K562 (cell line): ENCODE results near the gene EXOG. TPM values are rescaled to one million over a fixed set of nuclear protein-coding genes. Genes with fewer than 3 reads are reported as not detected.

Experiments
- ATAC-seq: fragments of 200-7000 bp; cut with Tn5 transposase; 3 replicates; pipeline ENCODE4 v1.9.1; 2020; ENCODE audit warnings: moderate library complexity
- BruUV-seq: library from RNA; stranded (reverse); fragments of 400-500 nt; replicated peaks from 2 replicates; lab custom pipeline; 2021; lab: Mats Ljungman, UMichigan
- CTCF ChIA-PET: fragments of 300-600 bp; formaldehyde crosslinking; extraction: SDS; loops from one replicate; lab custom pipeline; 2021; ENCODE audit warnings: low intra/inter-chr PET ratio; lab: Yijun Ruan, JAX
- POLR2A ChIA-PET: fragments of 300-600, 350-650 bp; sonication (Branson Sonifier 250); formaldehyde crosslinking; extraction: SDS; loops from one replicate; lab custom pipeline; 2021; ENCODE audit warnings: antibody characterized with exemption, inconsistent platforms; lab: Yijun Ruan, JAX
- DNase-seq, 4 experiments: peaks; one replicate each; pipeline versions ENCODE4 v3.0.0 to v3.0.0-alpha.2; 2011 to 2018; ENCODE audit warnings: low spot score in 3 of 4, mixed read lengths in 3 of 4; ENCODE audit errors: extremely low read depth in 1 of 4
- FAIRE-seq: peaks from 2 replicates; lab custom pipeline; 2011; peaks lifted over from hg19 to GRCh38; lab: Jason Lieb, UNC
- H2AFZ ChIP-seq: 2 replicates; pipeline ENCODE4 v1.6.0; 2011; ENCODE audit warnings: low read depth, low read length, control low read depth, inconsistent platforms
- H3K27ac ChIP-seq: fragments of 200-600 bp; 3 replicates; pipeline ENCODE4 v1.8.0; 2011; ENCODE audit warnings: low read depth, mild to moderate bottlenecking, control low read depth, inconsistent platforms, low read length, moderate library complexity, mixed read lengths; ENCODE audit errors: extremely low read depth
- H3K27me3 ChIP-seq, 2 experiments: fragments of 300-600 bp in 1 of 2; 2 replicates in 1 of 2; 3 replicates in 1 of 2; pipeline versions ENCODE4 v1.6.0 to v1.8.0; 2011; ENCODE audit warnings: inconsistent platforms in 2 of 2, low read length in 2 of 2, mild to moderate bottlenecking in 1 of 2, mixed read lengths in 1 of 2, moderate library complexity in 1 of 2; ENCODE audit not compliant: control insufficient read depth in 2 of 2, insufficient read depth in 2 of 2
- H3K36me3 ChIP-seq: fragments of 300-600 bp; 3 replicates; pipeline ENCODE4 v1.8.0; 2011; ENCODE audit warnings: mild to moderate bottlenecking, low read length, inconsistent platforms; ENCODE audit not compliant: control insufficient read depth, insufficient read depth
- H3K4me1 ChIP-seq, 2 experiments: fragments of 200-600 bp in 1 of 2; replicated peaks in 1 of 2; 2 replicates in 1 of 2; 3 replicates in 1 of 2; pipeline versions ENCODE4 v1.5.1 to v1.8.0; 2011; ENCODE audit warnings: inconsistent platforms in 2 of 2, low read length in 2 of 2, mild to moderate bottlenecking in 1 of 2, mixed read lengths in 1 of 2, moderate library complexity in 1 of 2; ENCODE audit not compliant: control insufficient read depth in 2 of 2, insufficient read depth in 2 of 2
- H3K4me2 ChIP-seq: 2 replicates; pipeline ENCODE4 v1.6.1; 2011; ENCODE audit warnings: low read length, control low read depth, inconsistent platforms, mixed read lengths; ENCODE audit not compliant: insufficient read depth
- H3K4me3 ChIP-seq: fragments of 200-600 bp; sonication (generic), shearing (Covaris generic); 2 replicates; pipeline ENCODE4 v1.5.1; 2016; ENCODE audit warnings: control low read depth, inconsistent platforms
- H3K79me2 ChIP-seq: fragments of 200-600 bp; 3 replicates; pipeline ENCODE4 v1.8.0; 2011; ENCODE audit warnings: low read length, inconsistent platforms; ENCODE audit not compliant: control insufficient read depth, insufficient read depth
- H3K9ac ChIP-seq, 2 experiments: 2 replicates each; pipeline versions ENCODE4 v1.6.0 to v1.6.1; 2011; ENCODE audit warnings: low read depth in 2 of 2, low read length in 2 of 2, control low read depth in 1 of 2, inconsistent platforms in 1 of 2, mild to moderate bottlenecking in 1 of 2, mixed read lengths in 1 of 2; ENCODE audit not compliant: insufficient read depth in 1 of 2
- H3K9me1 ChIP-seq: one replicate; pipeline ENCODE4 v1.6.0; 2011; ENCODE audit warnings: inconsistent platforms, mild to moderate bottlenecking, low read length, moderate library complexity; ENCODE audit not compliant: control insufficient read depth, insufficient read depth
- H3K9me3 ChIP-seq: replicated peaks from 2 replicates; pipeline ENCODE4 v1.5.1; 2011; ENCODE audit warnings: low read depth, low read length, inconsistent platforms; ENCODE audit not compliant: control insufficient read depth, insufficient read depth
- H4K20me1 ChIP-seq: replicated peaks from 2 replicates; pipeline ENCODE4 v1.6.1; 2011; ENCODE audit warnings: low read length, inconsistent platforms, mixed read lengths; ENCODE audit not compliant: control insufficient read depth, insufficient read depth
- BRD4 ChIP-seq: fragments of 200-600 bp; sonication (generic); IDR thresholded peaks from 2 replicates; pipeline ENCODE4 v1.6.1; 2017; ENCODE audit warnings: inconsistent platforms
- ELF2 ChIP-seq: fragments of 250-450 bp; sonication (Bioruptor Pico); IDR thresholded peaks from 2 replicates; pipeline ENCODE4 v1.5.0; 2021; ENCODE audit warnings: mild to moderate bottlenecking
- FOSL1 ChIP-seq: fragments of 200-800 bp; sonication (Bioruptor generic); conservative IDR thresholded peaks from 2 replicates; pipeline ENCODE4 v1.6.1; 2016; ENCODE audit warnings: missing genetic modification characterization, missing compliant biosample characterization
- JUND ChIP-seq, 2 experiments: IDR thresholded peaks; 2 replicates in 1 of 2; 3 replicates in 1 of 2; pipeline ENCODE4 v1.6.1; 2011; ENCODE audit warnings: borderline replicate concordance in 2 of 2, low read depth in 2 of 2, low read length in 2 of 2, improper control_type of control experiment in 1 of 2, missing biosample characterization in 1 of 2, missing genetic modification characterization in 1 of 2, missing genetic modification reagents in 1 of 2
- NCOA2 ChIP-seq, 2 experiments: fragments of 450-650 bp; IDR thresholded peaks; 2 replicates each; pipeline ENCODE4 v1.6.1; 2018; ENCODE audit warnings: mild to moderate bottlenecking in 2 of 2, moderate library complexity in 1 of 2; ENCODE audit not compliant: partially characterized antibody in 2 of 2
- ZNF766 ChIP-seq: fragments of 200-800 bp; sonication (Bioruptor generic); conservative IDR thresholded peaks from 2 replicates; pipeline ENCODE4 v1.6.1; 2016; ENCODE audit warnings: missing genetic modification characterization, missing compliant biosample characterization
- WGBS: fragments of 100-300 bp; shearing (Covaris generic); methylation state at CpG from one replicate; pipeline ENCODE4 v1.1.6; 2016; ENCODE audit warnings: low coverage, mixed read lengths; ENCODE audit not compliant: insufficient coverage; ENCODE audit errors: missing lambda C conversion rate; 5-methylcytosine and 5-hydroxymethylcytosine counted together
- in situ Hi-C: fragments of 300-500 bp; cut with MboI; formaldehyde crosslinking; loops from 4 replicates; pipeline ENCODE4 v1.15.0; 2018; ENCODE audit warnings: inconsistent platforms, mixed read lengths
- intact Hi-C: fragments of 100-400 bp; cut with micrococcal nuclease; formaldehyde crosslinking; loops from 2 replicates; pipeline ENCODE4 v1.14.2; 2022
- polyA plus RNA-seq, 8 experiments: library from polyadenylated mRNA; depleted of rRNA in 4 of 8; stranded (reverse) in 5 of 8; unstranded in 3 of 8; fragments of >200 nt; fragmentation: Nextera tagmentation in 2 of 8; fragmentation: Illumina TruSeq in 1 of 8; extraction: Ambion mirVana in 2 of 8; extraction: Trizol in 1 of 8; gene quantifications; 2 replicates each; pipeline versions ENCODE4 v1.2.1 to v1.2.3, GENCODE V29; 2011 to 2014; ENCODE audit warnings: inconsistent platforms in 1 of 8, missing spikeins in 1 of 8
- total RNA-seq, 7 experiments: library from RNA; depleted of rRNA in 6 of 7; stranded (reverse); fragments of >200 nt in 6 of 7; fragmentation: Illumina TruSeq in 2 of 7; extraction: Trizol in 2 of 7; gene quantifications; 2 replicates each; pipeline versions ENCODE4 v1.2.1 to v1.2.3, GENCODE V29; 2011 to 2021; ENCODE audit warnings: low replicate concordance in 1 of 7
- TF ChIP-seq, protein P1 (sequence below): fragments of 450-650 bp; IDR thresholded peaks from 2 replicates; pipeline ENCODE4 v1.6.1; 2018; ENCODE audit not compliant: partially characterized antibody

EXOG gene
- total and polyA plus RNA-seq, 9 of the 15 experiments (the other 6 are each of a cell fraction or from before 2014, with no cell fraction given), result 10.8 to 21.7 (median 14.8) TPM

GRCh38 chr3:38497031-38497430, 891 bp downstream of the EXOG start:
- no TSS peak for BruUV-seq
- no peaks in the 10 kb centered on the region; the same call in 2 of the 3 replicates for H3K79me2 ChIP-seq
- peaks cover 13% of the 10 kb centered on the region; the same call in 1 of the 3 replicates for H3K36me3 ChIP-seq
- FAIRE-seq (peak; percentile 49), ATAC-seq (no peak), DNase-seq (peak in 2 of 4 experiments; percentile 33 to 42)
- H3K27ac ChIP-seq, result no peak overlapping the region
- peak overlapping the region; percentile 94 for H3K4me2 ChIP-seq
- in situ Hi-C loops (no loop called here), intact Hi-C loops (loop anchor here (10.0 kb wide), 1 partner anchor 348 kb away; no protein-coding TSS in a partner anchor)
- POLR2A ChIA-PET, result no interaction called here
- no peaks in the 10 kb centered on the region for H3K27me3 ChIP-seq
- H4K20me1 ChIP-seq, result peaks cover 4% of the 10 kb centered on the region
- WGBS, result 40% methylated on average over 4 of the region's 4 CpGs
- H3K9me3 ChIP-seq, result no peaks in the 10 kb centered on the region
- H3K4me1 ChIP-seq, result peaks cover 4 to 5% of the 10 kb centered on the region in 2 experiments; a peak in 4 of 5 replicates
- no peaks in the 10 kb centered on the region for H3K9me1 ChIP-seq
- peak overlapping the region; percentile 100 for H2AFZ ChIP-seq
- peak overlapping the region; percentile 63 for H3K4me3 ChIP-seq
- CTCF ChIA-PET, result interaction anchor here (0.7 to 1.7 kb wide), 4 partner anchors 153 to 503 kb away, joined by 4 to 9 read pairs (median 5); partner anchors contain the start of gene SCN5A
- TF ChIP-seq, protein P1, sequence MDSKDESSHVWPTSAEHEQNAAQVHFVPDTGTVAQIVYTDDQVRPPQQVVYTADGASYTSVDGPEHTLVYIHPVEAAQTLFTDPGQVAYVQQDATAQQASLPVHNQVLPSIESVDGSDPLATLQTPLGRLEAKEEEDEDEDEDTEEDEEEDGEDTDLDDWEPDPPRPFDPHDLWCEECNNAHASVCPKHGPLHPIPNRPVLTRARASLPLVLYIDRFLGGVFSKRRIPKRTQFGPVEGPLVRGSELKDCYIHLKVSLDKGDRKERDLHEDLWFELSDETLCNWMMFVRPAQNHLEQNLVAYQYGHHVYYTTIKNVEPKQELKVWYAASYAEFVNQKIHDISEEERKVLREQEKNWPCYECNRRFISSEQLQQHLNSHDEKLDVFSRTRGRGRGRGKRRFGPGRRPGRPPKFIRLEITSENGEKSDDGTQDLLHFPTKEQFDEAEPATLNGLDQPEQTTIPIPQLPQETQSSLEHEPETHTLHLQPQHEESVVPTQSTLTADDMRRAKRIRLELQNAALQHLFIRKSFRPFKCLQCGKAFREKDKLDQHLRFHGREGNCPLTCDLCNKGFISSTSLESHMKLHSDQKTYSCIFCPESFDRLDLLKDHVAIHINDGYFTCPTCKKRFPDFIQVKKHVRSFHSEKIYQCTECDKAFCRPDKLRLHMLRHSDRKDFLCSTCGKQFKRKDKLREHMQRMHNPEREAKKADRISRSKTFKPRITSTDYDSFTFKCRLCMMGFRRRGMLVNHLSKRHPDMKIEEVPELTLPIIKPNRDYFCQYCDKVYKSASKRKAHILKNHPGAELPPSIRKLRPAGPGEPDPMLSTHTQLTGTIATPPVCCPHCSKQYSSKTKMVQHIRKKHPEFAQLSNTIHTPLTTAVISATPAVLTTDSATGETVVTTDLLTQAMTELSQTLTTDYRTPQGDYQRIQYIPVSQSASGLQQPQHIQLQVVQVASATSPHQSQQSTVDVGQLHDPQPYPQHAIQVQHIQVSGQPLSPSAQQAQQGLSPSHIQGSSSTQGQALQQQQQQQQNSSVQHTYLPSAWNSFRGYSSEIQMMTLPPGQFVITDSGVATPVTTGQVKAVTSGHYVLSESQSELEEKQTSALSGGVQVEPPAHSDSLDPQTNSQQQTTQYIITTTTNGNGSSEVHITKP, result peak; percentile 59
- TF ChIP-seq FOSL1 (tag) (peak; percentile 43; the same call in 1 of the 2 replicates), ZNF766 (CRISPR knock-in tag) (no peak), ELF2 (CRISPR knock-in tag) (no peak), JUND (IDR thresholded peaks at IDR 0.05; ENCODE audit: borderline replicate concordance, low read depth, low read length) (0 out of 2 replicates have a peak, but pooled peaks have one; percentile 25), JUND (tag; IDR thresholded peaks at IDR 0.05; ENCODE audit: borderline replicate concordance, low read depth, low read length) (no peak), NCOA2 (IDR thresholded peaks at IDR 0.05; ENCODE audit: partially characterized antibody in 2 of 2) (no peak), BRD4 (no peak)
- H3K9ac ChIP-seq, result peak overlapping the region in 1 of 2 experiments; percentile 79; a peak in 2 of 4 replicates
